Sigmoid colon (tissue), 4 donors: ENCODE measurements around the gene GNAS-AS1.
A peak's percentile ranks its signal among the peaks of the same experiment; 100 is the strongest.

Experiments
- CTCF ChIP-seq, 4 experiments: fragments of 450-650 bp in 3 of 4; fragments of 200-600 bp in 1 of 4; IDR thresholded peaks; one replicate each; pipeline ENCODE4 v1.5.1; 2016 to 2019; ENCODE audit warnings: antibody characterized with exemption in 4 of 4, mild to moderate bottlenecking in 3 of 4, moderate library complexity in 2 of 4
- EP300 ChIP-seq, 4 donors: sonication (generic); formaldehyde crosslinking; IDR thresholded peaks; one replicate each; pipeline ENCODE4 v1.6.1; 2017; ENCODE audit warnings: antibody characterized with exemption in 4 of 4
- POLR2A ChIP-seq, 2 donors: fragments of 450-650 bp; IDR thresholded peaks; one replicate each; pipeline ENCODE4 v1.6.1; 2016; ENCODE audit warnings: antibody characterized with exemption in 2 of 2, mild to moderate bottlenecking in 2 of 2, moderate library complexity in 2 of 2

GRCh38 chr20:58829531-58829941 lies 21.2 kb downstream of the GNAS-AS1 start:
- TF ChIP-seq CTCF (IDR thresholded peaks at IDR 0.05), result no peak
- no peak for TF ChIP-seq POLR2A (IDR thresholded peaks at IDR 0.05)
- peak in 1 of 4 donors; percentile 4 for TF ChIP-seq EP300 (IDR thresholded peaks at IDR 0.05)
